Fibroblast of peridontal ligament (primary cell): ENCODE measurements around the gene CHST3.
A peak's percentile ranks its signal among the peaks of the same experiment; 100 is the strongest.
"Not testable (repeated sequence)": the region's sequence is repeated elsewhere in the genome, so short reads cannot be mapped to it uniquely, and the experiment has no call there.

ENCODE experiments used
- DNase-seq: peaks from one replicate; pipeline ENCODE4 v3.0.0-alpha.2; 2010; ENCODE audit errors: extremely low read depth

CHST3 gene

DNA sequence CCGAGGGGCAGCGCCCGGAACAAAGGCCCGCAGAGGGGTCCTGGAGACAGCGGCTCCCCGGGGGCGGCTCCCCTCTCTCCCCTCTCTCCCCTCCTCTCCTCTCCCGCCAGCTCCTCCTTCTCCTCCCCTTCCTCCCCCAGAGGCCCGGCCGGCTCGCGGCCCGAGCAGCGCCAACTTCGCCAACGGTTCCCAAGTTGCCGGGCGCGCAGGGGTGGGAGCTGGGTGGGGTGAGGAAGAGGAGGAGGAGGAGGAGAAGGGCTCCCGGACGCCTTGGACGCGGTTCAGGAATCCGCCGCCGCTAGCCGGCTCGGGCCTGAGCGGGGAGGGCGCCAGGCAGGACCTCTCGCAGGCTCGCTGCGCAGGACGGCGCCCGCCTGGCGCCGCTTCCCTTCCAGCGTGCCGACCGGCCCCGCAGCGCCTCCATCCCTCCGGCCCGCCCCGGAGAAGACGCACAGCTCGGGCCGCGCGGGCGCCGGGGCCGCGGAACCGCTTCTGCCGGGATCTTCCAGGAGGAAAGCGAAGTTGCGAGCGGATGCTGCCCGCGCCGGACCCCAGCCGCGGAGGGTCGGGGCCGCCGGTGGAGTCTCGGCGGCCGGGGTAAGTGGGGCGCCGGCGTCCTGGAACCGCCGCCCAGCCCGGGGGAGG lies at the start of gene CHST3:
Gene CHST3, plus strand, starts transcription at position 298 of the 645 bp plus-strand sequence. CDS start 41,448 bp downstream, outside the sequence.
- peak; percentile 55 for DNase-seq

DNA sequence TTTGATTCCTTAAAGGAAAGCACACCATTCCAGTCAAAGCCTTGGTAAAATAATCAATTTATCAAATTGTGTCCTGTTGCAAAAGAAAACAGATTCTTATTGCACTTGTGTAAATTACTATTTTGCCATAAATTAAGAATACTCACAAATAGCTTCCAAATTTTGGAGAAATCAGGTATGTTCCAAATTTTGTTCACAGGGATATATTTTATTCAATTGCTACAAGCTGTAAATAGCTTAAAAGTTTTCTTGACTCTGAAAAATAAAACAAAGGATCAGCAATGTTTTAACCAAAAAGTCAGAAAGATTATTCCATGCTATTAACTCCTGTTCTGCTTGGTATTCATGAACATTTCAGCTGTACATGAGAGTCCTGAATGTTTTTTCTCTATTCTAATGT lies 47.4 kb upstream of the CHST3 start:
- no peak for DNase-seq

DNA sequence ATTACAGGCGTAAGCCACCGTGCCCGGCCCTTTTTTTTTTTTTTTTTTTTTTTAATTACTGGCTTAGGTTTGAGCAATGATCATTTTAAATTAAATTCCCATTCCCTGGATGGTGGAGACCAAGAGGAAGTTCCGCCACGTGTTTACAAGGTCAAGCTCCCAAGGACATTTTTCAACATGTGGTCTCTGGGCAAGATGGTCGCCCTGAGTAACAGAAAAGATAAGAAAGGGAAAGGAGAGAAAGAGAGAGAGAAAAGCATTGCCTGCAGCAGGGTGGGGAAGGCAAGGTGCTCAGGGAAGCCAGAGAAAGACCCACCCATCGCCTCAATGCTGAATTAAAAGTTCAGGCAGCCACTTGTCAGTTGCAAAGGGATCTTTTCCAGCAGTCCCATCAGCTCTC lies 45.2 kb upstream of the CHST3 start:
- no peak for DNase-seq

DNA sequence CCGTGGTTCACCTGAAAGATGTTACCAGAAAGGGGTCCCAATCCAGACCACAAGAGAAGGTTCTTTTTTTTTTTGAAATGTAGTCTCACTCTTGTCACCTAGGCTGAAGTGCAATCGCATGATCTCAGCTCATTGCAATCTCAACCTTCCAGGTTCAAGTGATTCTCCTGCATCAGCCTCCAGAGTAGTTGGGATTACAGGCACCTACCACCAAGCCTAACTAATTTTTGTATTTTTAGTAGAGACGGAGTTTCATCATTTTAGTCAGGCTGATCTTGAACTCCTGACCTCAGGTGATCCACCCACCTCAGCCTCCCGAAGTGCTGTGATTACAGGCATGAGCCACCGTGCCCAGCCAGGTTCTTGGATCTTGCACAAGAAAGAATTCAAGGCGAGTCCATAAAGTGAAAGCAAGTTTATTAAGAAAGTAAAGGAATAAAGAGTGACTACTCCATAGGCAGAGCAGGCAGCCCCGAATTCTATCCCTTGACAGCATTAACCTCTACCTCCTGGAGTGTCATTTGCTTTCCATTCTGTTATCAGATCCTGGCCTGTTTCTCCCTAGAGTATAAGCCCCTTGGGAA lies 44.1 kb upstream of the CHST3 start:
- DNase-seq, result not testable (repeated sequence)

DNA sequence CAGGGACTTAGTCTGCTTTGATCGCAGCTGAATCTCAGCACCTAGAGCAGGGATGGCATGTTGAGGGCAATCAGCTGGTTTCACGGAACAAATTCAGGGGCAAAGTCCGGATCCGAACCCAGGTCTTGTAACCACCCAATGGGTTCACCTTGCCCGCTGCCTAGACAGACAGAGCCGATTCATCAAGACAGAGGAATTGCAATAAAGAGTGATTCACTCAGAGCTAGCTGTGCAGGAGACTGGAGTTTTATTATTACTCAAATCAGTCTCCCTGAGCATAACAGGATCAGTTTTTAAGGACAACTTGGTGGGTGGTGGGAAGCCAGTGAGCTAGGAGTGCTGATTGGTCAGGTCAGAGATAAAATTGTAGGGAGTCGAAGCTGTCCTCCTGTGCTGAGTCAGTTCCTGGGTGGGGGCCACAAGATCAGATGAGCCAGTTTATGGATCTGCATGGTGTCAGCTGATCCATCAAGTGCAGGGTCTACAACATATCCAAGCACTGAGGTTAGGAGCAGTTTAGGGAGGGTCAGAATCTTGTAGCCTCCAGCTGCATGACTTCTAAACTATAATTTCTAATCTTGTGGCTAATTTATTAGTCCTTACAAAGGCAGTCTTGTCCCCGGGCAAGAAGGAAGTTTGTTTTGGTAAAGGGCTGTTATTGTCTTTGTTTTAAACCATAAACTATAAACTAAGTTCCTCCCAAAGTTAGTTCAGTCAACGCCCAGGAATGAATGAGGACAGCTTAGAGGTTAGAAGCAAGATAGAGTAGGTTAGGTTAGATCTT lies 43.5 kb upstream of the CHST3 start:
- no peak for DNase-seq

GRCh38 chr10:71921324-71922027 lies 42.7 kb upstream of the CHST3 start:
- DNase-seq, result peak; percentile 12

DNA sequence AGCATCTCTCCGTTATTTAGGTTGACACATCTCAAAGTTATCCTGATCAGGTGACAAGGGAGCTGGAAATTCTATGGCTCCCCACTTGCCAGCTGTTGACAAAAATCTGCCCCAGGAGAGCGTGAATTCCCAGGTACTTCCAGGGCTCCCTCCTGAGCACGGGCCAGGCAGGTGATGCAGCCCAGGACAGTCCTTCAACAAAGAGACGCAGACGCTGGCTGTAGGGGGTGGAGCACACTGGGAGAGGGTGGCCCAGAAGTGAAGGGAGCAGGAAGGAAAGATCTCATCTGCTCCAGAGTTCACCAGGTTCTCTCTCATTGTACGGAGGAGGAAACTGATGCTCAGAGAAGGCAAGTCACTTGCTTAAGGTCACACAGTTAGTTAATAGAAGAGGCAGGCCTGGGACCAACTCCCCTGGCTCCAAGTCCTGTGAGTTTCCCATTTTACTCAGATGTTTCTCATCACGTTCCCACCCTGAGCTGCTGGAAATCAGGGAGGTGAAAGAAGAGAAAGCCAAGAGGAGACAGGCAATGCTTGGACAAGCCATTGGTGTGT lies 41.0 kb upstream of the CHST3 start:
- no peak for DNase-seq

DNA sequence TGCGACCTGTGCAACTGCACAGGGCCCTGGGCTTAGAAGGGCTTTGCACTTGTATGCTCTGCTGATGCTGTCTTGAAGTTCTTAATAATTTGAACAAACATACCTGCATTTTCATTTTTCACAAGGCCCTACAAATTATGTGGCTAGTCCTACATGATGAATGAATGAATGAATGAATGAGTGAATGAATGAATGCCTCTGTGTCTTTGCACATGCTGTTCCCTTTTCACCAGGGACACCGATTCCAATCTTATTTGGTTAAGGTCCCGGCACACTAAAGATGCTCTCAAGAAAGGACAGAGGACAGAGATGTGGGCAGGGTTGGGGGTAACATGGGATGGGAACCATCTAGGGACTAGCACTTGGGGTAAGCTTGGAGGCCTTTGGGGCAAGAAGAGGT lies 39.4 kb upstream of the CHST3 start:
- no peak for DNase-seq

DNA sequence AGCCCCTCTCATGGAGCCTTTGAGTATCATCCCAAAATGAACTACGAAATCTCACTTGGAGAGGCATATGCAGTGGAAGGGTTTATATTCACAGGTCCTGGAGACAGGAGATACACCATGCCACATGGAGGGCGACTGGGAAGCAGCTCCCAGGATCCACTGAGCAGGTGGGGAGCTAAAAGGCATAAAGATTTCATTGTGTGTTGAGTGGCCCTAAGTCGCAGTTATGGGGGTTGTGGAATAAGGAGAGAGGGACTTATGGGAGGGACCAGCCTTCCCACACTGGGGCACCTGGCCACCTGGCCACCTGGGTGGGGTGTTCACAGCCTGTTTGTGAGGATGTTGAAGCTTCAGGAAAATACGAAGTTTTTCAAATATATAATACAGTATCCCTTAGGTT lies 37.0 kb upstream of the CHST3 start:
- no peak for DNase-seq

DNA sequence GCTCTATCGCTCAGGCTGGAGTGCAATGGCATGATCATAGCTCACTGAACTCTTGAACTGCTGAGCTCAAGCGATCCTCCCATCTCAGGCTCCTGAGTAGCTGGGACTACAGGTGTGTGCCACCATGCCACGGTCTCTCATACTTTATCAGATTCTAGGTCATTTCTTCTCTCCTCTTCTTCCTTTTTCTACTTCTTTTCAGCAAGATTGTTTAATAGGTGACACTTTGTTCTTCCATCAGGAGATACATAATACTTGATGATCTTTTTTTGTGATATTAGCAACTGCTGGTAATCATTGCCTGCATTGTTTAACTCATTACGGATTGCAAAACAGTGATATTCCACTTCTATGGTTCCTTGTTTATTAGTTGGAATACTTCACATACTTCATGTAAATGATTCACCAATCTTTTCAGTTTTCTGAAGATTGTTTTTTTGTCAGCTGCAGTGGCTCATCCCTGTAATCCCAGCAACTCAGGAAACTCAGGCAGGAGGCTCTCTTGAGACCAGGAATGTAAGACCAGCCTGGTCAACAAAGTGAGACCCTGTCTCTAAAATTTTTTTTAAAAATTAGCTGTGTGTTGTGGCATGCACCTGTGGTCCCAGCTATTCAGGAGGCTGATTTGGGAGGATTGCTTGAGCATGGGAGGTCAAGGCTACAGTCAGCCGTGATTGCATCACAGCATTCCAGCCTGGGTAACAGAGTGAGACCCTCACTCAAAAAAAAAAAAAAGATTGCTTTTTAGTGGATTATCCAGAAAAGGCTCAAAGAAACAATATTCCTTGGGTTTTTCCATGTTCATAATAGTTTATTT lies 36.2 kb upstream of the CHST3 start:
- DNase-seq, result peak; percentile 51

GRCh38 chr10:71931295-71931694 lies 32.9 kb upstream of the CHST3 start:
- DNase-seq, result no peak

DNA sequence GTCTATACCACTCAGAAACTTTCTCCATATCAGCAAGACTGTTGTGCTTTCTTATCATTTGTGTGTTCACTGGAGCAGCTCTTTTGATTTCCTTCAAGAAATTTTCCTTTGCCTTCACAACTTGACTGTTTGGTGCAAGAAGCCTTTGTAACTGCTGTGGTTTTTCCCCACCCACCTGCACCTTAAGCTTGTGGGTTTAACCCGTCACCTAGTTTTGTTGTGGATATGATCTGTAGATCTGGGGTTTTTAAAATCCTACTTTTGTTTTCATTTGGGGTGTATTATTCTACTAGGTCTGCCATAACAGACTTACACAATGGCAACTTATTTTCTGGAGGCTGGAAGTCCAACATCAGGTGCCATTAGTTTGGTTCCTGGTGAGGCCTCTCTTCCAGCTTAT lies 30.5 kb upstream of the CHST3 start:
- DNase-seq, result no peak

DNA sequence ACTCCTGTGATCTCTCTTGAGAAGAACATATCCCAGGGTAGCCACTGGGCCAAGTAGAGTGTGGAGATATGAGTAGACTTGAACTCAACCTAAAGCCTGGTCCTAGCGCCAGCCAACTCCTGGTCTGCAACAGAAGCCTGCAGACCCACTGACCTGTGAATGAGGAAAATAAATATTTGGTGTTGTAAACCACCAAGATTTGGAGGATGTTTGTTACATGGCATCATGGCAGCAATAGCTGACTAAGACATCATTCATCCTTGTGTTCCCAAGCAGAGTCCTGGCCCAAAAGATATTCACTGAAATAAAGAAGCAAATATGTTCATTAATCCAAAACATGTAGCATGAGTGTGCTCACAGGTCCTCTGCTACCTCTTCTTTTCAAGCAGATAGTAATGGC lies 26.0 kb upstream of the CHST3 start:
- no peak for DNase-seq

GRCh38 chr10:71939304-71939703 lies 24.9 kb upstream of the CHST3 start:
- no peak for DNase-seq

GRCh38 chr10:71939861-71940474 lies 24.2 kb upstream of the CHST3 start:
- DNase-seq, result no peak

DNA sequence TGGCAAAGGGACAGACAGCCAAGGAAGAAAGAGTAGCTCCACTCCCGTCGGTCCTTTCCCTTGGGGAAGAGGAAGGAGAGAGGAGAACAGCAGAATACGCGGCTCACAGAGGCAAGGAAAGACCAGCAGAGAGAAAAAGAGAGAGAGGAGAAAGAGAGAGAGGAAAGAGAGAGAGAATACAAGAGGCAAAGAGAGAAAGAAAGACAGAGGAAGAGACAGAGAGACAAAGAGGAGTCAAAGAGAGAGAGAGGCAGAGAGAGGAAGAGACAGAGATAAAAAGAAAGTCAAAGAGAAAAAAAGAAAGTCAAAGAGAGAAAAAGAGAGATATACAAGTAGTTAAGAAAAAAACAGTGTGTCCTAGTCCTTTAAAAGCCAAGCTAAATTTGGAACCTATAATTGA lies 23.4 kb upstream of the CHST3 start:
- no peak for DNase-seq

DNA sequence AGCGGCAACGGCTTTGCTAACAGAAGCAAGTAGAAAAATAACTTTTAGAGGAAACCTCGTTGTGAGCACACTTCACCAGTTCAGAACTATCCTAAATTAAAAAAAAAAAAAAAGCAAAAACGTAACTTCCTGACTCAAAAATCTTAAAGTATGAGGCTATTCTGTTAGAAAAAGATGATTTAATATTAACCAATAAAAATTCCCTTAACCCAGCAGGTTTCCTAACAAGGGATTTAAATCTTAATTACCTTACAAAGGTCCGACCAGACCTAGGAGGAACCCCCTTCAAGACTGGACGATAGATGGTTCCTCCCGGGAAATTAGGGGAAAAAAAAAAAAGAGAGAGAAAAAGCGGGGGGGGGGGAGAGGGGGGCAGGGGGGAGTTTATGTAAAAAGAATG lies 22.9 kb upstream of the CHST3 start:
- DNase-seq, result no peak

DNA sequence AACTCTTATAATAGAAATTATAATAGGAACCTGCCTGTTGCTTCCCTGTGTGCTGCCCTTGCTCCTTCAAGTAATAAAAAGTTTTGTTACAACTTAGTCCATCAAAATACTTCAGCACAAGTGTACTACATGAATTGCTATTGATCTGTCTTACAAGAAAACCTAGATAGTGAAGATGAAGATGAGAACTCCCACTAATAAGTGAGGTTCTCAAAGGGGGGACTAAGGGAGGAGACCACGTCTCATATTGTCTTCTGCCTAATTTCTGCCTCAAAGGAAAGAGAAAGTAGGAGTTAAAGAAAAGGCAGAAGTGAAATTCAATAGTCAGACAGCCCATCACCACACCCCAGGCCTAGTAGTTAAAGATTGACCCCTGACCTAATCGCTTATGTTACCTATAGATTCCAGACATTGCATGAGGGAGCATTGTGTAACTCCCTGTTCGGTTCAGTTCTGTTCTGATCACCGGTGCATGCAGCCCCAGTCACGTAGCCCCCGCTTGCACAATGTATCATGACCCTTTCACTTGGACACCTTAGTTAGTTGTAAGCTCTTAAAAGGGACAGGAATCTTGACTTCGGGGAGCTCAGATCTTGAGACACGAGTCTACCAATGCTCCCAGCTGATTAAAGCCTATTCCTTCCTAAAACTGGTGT lies 18.2 kb upstream of the CHST3 start:
- no peak for DNase-seq

- no peak for DNase-seq
These were observed 17.5 kb upstream of the CHST3 start for GRCh38 chr10:71946700-71947099.

- DNase-seq, result no peak
These were observed 15.6 kb upstream of the CHST3 start for GRCh38 chr10:71948496-71949067.
